PC-9 (cell line): Measurements from ENCODE around the gene MEF2A.

Experiments
- CTCF ChIP-seq: fragments of 200-600 bp; sonication (generic); conservative IDR thresholded peaks from 2 replicates; pipeline ENCODE4 v1.6.1; 2017; ENCODE audit warnings: mixed run types, antibody characterized with exemption, mild to moderate bottlenecking, moderate library complexity
- EZH2 ChIP-seq: fragments of 200-600 bp; sonication (generic); IDR thresholded peaks from 2 replicates; pipeline ENCODE4 v1.8.0; 2017; ENCODE audit warnings: antibody characterized with exemption, low read depth

- TF ChIP-seq CTCF (no peak), EZH2 (no peak)
These were observed 3.0 kb downstream of the MEF2A start for GRCh38 chr15:99568625-99569352.
